ENCODE data around the gene KRTAP10-11.

DNA sequence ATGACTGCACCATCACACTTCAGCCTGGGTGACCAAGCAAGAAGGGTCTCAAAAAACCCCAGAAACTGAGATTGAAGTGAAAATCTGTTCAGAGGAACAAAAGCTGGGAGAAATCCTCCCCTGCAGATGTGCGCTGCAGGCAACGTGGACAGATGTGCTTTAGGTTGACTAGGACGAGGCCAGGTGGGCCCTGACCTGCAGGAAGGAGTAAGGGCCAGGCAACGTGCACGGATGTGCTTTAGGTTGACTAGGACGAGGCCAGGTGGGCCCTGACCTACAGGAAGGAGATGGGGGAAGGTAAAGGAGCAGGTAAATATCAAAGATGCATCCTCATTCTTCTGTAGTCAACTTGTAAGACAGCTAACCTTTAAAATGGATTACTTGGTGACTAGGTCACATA, 38.3 kb downstream of the KRTAP10-11 start:
- TF ChIP-seq ZFX (IDR thresholded peaks at IDR 0.05): no peak
- TF ChIP-seq, protein P1, sequence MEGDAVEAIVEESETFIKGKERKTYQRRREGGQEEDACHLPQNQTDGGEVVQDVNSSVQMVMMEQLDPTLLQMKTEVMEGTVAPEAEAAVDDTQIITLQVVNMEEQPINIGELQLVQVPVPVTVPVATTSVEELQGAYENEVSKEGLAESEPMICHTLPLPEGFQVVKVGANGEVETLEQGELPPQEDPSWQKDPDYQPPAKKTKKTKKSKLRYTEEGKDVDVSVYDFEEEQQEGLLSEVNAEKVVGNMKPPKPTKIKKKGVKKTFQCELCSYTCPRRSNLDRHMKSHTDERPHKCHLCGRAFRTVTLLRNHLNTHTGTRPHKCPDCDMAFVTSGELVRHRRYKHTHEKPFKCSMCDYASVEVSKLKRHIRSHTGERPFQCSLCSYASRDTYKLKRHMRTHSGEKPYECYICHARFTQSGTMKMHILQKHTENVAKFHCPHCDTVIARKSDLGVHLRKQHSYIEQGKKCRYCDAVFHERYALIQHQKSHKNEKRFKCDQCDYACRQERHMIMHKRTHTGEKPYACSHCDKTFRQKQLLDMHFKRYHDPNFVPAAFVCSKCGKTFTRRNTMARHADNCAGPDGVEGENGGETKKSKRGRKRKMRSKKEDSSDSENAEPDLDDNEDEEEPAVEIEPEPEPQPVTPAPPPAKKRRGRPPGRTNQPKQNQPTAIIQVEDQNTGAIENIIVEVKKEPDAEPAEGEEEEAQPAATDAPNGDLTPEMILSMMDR (conservative IDR thresholded peaks at IDR 0.05): no peak

All from C4-2B (cell line).